ENCODE results near the gene KCTD8.

KCTD8 gene

DNA sequence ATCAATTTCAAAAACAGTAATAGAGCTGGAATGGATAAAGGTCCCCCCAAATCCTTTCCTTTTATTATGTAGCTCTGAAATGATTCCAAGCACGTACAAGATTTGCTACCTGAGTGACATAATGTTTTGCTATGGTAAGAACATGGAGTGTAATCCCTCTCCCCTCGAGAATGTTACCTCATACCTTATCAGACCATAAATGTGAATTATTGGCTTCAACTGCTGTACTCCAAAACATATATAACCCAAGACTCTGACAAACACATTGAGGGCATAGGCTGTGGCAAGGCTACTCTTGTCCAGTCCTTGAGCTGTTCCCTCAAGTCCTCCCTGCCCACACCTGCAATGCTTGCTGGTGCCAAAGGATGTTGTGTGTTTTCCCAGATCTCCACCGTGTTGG lies 286.9 kb downstream of the KCTD8 start:
- no peak for DNase-seq

GRCh38 chr4:44160776-44161367 lies 287.7 kb downstream of the KCTD8 start:
- no peak for DNase-seq

DNA sequence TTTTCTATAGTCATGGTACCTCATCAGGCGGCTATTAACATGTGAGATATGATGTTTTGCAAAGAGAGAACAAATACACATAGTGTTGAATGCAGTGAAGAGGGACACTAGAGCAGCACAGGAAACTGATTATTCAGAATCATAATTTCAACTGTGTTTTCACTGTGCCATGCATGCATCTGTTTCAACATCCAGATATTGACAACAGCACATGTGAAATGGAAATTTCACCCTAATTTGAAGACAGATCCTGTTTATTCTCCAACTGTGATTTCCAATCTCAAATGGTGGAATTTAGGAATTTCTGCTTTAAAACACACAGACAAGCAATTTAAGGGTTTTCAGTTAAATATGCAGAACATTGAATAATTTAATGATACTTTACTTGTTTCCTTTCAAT lies 288.6 kb downstream of the KCTD8 start:
- no peak for DNase-seq

- DNase-seq, result peak; percentile 17
These were observed 290.9 kb downstream of the KCTD8 start for GRCh38 chr4:44157611-44158277.

DNA sequence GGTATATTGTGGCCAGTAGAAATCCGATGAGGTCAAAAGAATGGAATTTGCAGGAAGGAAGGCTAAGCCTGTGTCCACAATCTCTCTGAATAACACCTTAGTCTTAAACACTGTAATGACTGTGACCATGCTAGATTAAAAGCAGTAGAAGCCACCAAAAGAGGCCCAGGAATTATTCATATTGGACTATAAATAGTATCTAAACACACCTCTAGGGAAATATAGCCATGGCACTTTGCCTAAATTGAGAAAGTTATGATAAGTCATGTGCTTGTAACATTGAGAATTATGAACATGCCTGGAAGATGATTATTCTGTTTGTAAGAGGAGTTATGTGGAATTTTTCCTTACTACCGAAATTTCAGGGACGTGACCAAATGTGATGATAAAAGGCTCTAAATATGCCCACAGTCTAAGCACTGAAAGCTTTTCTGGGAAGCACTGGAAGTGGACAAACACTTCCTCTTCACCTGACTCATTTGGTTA lies 298.5 kb downstream of the KCTD8 start:
- peak; percentile 34 for DNase-seq

GRCh38 chr4:44149282-44149681 lies 299.3 kb downstream of the KCTD8 start:
- DNase-seq, result no peak

- no peak for DNase-seq
These were observed 301.0 kb downstream of the KCTD8 start for GRCh38 chr4:44147571-44148075.

- DNase-seq, result no peak
These were observed 302.1 kb downstream of the KCTD8 start for GRCh38 chr4:44146516-44146915.

DNA sequence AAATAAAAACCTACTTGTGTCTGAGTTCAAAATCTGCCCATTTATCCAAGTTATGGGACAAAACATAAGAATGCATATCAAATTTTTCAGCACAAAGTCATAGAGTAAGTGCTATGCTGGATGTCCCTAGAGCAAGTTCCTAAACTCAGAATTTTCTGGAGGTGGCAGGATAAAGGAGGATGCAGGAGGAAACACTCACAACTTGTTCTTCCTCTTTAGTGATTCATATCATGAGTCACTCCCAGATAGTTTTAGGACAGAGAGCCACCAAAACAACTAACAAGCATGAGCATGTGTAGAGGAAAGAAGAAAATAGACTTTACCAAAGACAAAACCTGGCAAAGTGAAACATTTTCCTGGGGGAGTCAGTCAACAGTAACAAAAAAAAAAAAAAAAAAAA lies 302.7 kb downstream of the KCTD8 start:
- DNase-seq, result peak; percentile 2

DNA sequence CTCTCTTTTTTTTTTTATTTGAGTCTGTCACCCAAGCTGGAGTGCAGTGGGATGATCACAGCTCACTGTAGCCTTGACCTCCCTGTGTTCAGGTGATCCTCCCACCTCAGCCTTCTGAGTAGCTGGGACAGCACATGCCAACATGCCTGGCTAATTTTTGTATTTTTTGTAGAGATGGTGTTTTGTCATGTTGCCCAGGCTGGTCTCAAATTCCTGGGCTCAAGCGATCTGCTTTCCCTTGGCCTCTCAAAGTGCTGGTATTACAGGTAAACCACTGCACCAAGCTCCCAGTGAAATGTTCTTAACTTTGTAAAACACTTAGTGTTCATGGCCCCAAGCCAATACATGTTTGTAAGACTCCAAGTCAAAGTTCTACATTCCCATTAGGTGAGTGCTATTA lies 316.1 kb downstream of the KCTD8 start:
- DNase-seq, result no peak
